GM12878 (cell line): ENCODE measurements around the gene VPS18. TPM values are rescaled to one million over a fixed set of nuclear protein-coding genes. Genes with fewer than 3 reads are reported as not detected.

Source experiments
- ATAC-seq: fragments of 200-7000 bp; cut with Tn5 transposase; 3 replicates; pipeline ENCODE4 v1.9.1; 2020; ENCODE audit warnings: mild to moderate bottlenecking, moderate library complexity
- BruUV-seq: library from RNA; stranded (reverse); fragments of 400-500 nt; replicated peaks from 2 replicates; lab custom pipeline; 2021; lab: Mats Ljungman, UMichigan
- CTCF ChIA-PET: fragments of 300-600 bp; sonication (Branson Sonifier 250); formaldehyde crosslinking; extraction: SDS; loops from one replicate; lab custom pipeline; 2021; ENCODE audit warnings: inconsistent platforms; lab: Yijun Ruan, JAX
- POLR2A ChIA-PET: fragments of 350-600 bp; formaldehyde crosslinking; extraction: SDS; loops from one replicate; lab custom pipeline; 2021; ENCODE audit warnings: inconsistent platforms; lab: Charles Lee
- RAD21 ChIA-PET: fragments of 300-600 bp; sonication (Branson Sonifier 250); formaldehyde crosslinking; loops from one replicate; lab custom pipeline; 2023; ENCODE audit warnings: antibody characterized with exemption; ENCODE audit not compliant: unreplicated experiment; lab: Charles Lee
- SMC1A ChIA-PET: fragments of 300-600 bp; sonication (Branson Sonifier 250); formaldehyde crosslinking; loops from one replicate; lab custom pipeline; 2023; ENCODE audit not compliant: unreplicated experiment, uncharacterized antibody; lab: Charles Lee
- DNase-seq: peaks from one replicate; pipeline ENCODE4 v3.0.0-alpha.2; 2011; ENCODE audit warnings: low read depth, low spot score
- FAIRE-seq: peaks from 3 replicates; lab custom pipeline; 2011; peaks lifted over from hg19 to GRCh38; lab: Jason Lieb, UNC
- H2AFZ ChIP-seq: 2 replicates; pipeline ENCODE4 v1.6.0; 2011; ENCODE audit warnings: low read depth, low read length, control low read depth; ENCODE audit not compliant: control insufficient read depth
- H3K27ac ChIP-seq: 2 replicates; pipeline ENCODE4 v1.5.1; 2011; ENCODE audit warnings: control low read depth; ENCODE audit not compliant: control insufficient read depth, insufficient read depth
- H3K27me3 ChIP-seq, 2 experiments: replicated peaks in 1 of 2; 2 replicates each; pipeline versions ENCODE4 v1.6.0 to v1.6.1; 2011; ENCODE audit warnings: low read length in 1 of 2; ENCODE audit not compliant: control insufficient read depth in 2 of 2, insufficient read depth in 2 of 2
- H3K36me3 ChIP-seq, 2 experiments: 2 replicates each; pipeline ENCODE4 v1.5.1; 2011; ENCODE audit warnings: low read length in 1 of 2; ENCODE audit not compliant: control insufficient read depth in 2 of 2, insufficient read depth in 2 of 2
- H3K4me1 ChIP-seq: 2 replicates; pipeline ENCODE4 v1.6.1; 2011; ENCODE audit warnings: mild to moderate bottlenecking, low read length, moderate library complexity, mixed read lengths; ENCODE audit not compliant: control insufficient read depth, insufficient read depth
- H3K4me2 ChIP-seq: 2 replicates; pipeline ENCODE4 v1.6.0; 2011; ENCODE audit warnings: control low read depth; ENCODE audit not compliant: control insufficient read depth, insufficient read depth
- H3K4me3 ChIP-seq: fragments of 200-600 bp; sonication (generic); 2 replicates; pipeline ENCODE4 v1.5.1; 2016
- H3K79me2 ChIP-seq: 2 replicates; pipeline ENCODE4 v1.6.0; 2011; ENCODE audit warnings: low read length; ENCODE audit not compliant: control insufficient read depth, insufficient read depth
- H3K9ac ChIP-seq: 2 replicates; pipeline ENCODE4 v1.8.0; 2011; ENCODE audit warnings: low read length, control low read depth, mixed read lengths; ENCODE audit not compliant: control insufficient read depth, insufficient read depth
- H3K9me3 ChIP-seq: replicated peaks from 3 replicates; pipeline ENCODE4 v1.5.1; 2011; ENCODE audit warnings: mild to moderate bottlenecking, low read length; ENCODE audit not compliant: control insufficient read depth, insufficient read depth
- H4K20me1 ChIP-seq: 2 replicates; pipeline ENCODE4 v1.6.0; 2011; ENCODE audit not compliant: control insufficient read depth, insufficient read depth
- BRCA1 ChIP-seq: IDR thresholded peaks from 2 replicates; pipeline ENCODE4 v1.6.1; 2011; ENCODE audit warnings: low read depth, low read length, improper control_type of control experiment
- NR2C2 ChIP-seq: IDR thresholded peaks from 2 replicates; pipeline ENCODE4 v1.6.1; 2011; ENCODE audit warnings: borderline replicate concordance, low read depth; ENCODE audit not compliant: control insufficient read depth, insufficient read length
- NR2F1 ChIP-seq: fragments of 450-650 bp; conservative IDR thresholded peaks from 2 replicates; pipeline ENCODE4 v1.6.1; 2017; ENCODE audit warnings: mild to moderate bottlenecking
- NRF1 ChIP-seq: conservative IDR thresholded peaks from 2 replicates; pipeline ENCODE4 v1.6.1; 2011; ENCODE audit warnings: mild to moderate bottlenecking, low read depth, low read length, improper control_type of control experiment
- POLR2AphosphoS2 ChIP-seq: IDR thresholded peaks from 2 replicates; pipeline ENCODE4 v1.6.1; 2011; ENCODE audit warnings: low read depth, mild to moderate bottlenecking, low read length, improper control_type of control experiment, moderate library complexity
- POLR2AphosphoS5 ChIP-seq: IDR thresholded peaks from 2 replicates; pipeline ENCODE4 v1.6.1; 2011; ENCODE audit warnings: mild to moderate bottlenecking, low read length, inconsistent platforms
- SMAD1 ChIP-seq: fragments of 450-650 bp; IDR thresholded peaks from 2 replicates; pipeline ENCODE4 v1.6.1; 2018; ENCODE audit warnings: mild to moderate bottlenecking, low read depth; ENCODE audit not compliant: partially characterized antibody
- SMARCA5 ChIP-seq: fragments of 450-650 bp; IDR thresholded peaks from 2 replicates; pipeline ENCODE4 v1.6.1; 2017; ENCODE audit warnings: mild to moderate bottlenecking
- TARDBP ChIP-seq: IDR thresholded peaks from 2 replicates; pipeline ENCODE4 v1.6.1; 2016; ENCODE audit warnings: borderline replicate concordance
- whole genome bisulfite sequencing: methylation state at CpG from one replicate; pipeline ENCODE4 v1.1.6; 2016; ENCODE audit warnings: low lambda C conversion rate; ENCODE audit not compliant: insufficient replicate concordance, insufficient coverage; ENCODE audit errors: missing lambda C conversion rate; 5-methylcytosine and 5-hydroxymethylcytosine counted together
- in situ Hi-C: fragments of 300-500 bp; cut with MboI; formaldehyde crosslinking; loops from 9 replicates; pipeline ENCODE4 v1.14.3; 2018; ENCODE audit warnings: mixed read lengths
- intact Hi-C: fragments of 100-400 bp; cut with micrococcal nuclease; formaldehyde crosslinking; loops from one replicate; pipeline ENCODE4 v1.14.2; 2022; ENCODE audit not compliant: unreplicated experiment
- polyA plus RNA-seq, 11 experiments: library from polyadenylated mRNA; depleted of rRNA in 4 of 11; unstranded in 6 of 11; stranded (reverse) in 5 of 11; fragments of >200 nt; fragmentation: Nextera tagmentation in 4 of 11; fragmentation: Illumina TruSeq in 1 of 11; extraction: Ambion mirVana in 4 of 11; extraction: Trizol in 1 of 11; gene quantifications; 1 replicate in 1 of 11; 2 replicates in 10 of 11; pipeline versions ENCODE4 v1.2.1 to v1.2.3, GENCODE V29; 2011 to 2016; ENCODE audit warnings: inconsistent platforms in 2 of 11, missing spikeins in 2 of 11, low read depth in 1 of 11
- total RNA-seq, 4 experiments: library from RNA; depleted of rRNA in 3 of 4; stranded (reverse); fragments of >200 nt in 3 of 4; fragmentation: Illumina TruSeq in 1 of 4; extraction: Trizol in 1 of 4; gene quantifications; 2 replicates each; pipeline versions ENCODE4 v1.2.1 to v1.2.3, GENCODE V29; 2013 to 2021
- TF ChIP-seq, protein P1 (sequence below): IDR thresholded peaks from 2 replicates; pipeline ENCODE4 v1.6.1; 2012; ENCODE audit warnings: mild to moderate bottlenecking, low read depth, low read length
- TF ChIP-seq, protein P2 (sequence below): fragments of 450-650 bp; IDR thresholded peaks from 2 replicates; pipeline ENCODE4 v1.6.1; 2017; ENCODE audit warnings: mild to moderate bottlenecking, moderate library complexity
- TF ChIP-seq, protein P3 (sequence below): fragments of 450-650 bp; IDR thresholded peaks from 2 replicates; pipeline ENCODE4 v1.6.1; 2018; ENCODE audit warnings: mild to moderate bottlenecking, low read depth, moderate library complexity; ENCODE audit not compliant: partially characterized antibody

The VPS18 gene
- total and polyA plus RNA-seq, 10 of the 15 experiments (the other 5 are each of a cell fraction or from before 2014, with no cell fraction given): 0.71 to 20.4 (median 10.6) TPM

DNA sequence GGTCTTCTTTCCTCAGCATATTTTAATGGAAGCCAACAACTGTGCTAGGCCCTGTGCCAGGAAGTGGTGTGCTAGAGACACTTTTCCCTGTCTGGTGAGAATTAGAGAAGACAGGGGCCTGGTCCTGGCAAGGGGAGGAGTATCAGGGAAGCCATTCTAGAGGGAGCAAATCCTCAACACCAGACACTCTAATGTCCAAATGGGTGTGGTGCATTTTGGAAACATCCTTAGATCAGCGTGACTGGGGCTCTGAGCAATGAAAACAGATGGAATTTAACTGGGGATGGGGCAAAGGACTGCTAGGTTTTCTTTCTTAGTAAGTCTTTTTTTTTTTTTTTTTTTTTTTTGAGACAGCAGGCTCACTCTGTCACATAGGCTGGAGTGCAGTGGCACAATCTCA lies 7.7 kb upstream of the VPS18 start:
- POLR2A ChIA-PET: interaction anchor here (0.6 to 3.9 kb wide), 3 partner anchors 14 to 26 kb away, joined by 7 to 86 read pairs (median 8); partner anchors contain the start of gene RHOV
- Histone ChIP-seq H3K9ac (no peak overlapping the region), H3K9me3 (no peaks in the 10 kb centered on the region; the same call in 2 of the 3 replicates), H3K36me3 (no peaks in the 10 kb centered on the region), H3K27ac (no peak overlapping the region), H3K4me3 (no peak overlapping the region), H2AFZ (no peak overlapping the region), H4K20me1 (no peaks in the 10 kb centered on the region), H3K79me2 (no peaks in the 10 kb centered on the region), H3K27me3 (no peaks in the 10 kb centered on the region), H3K4me2 (no peak overlapping the region), H3K4me1 (peaks cover 17% of the 10 kb centered on the region)
- no TSS peak for BruUV-seq
- intact Hi-C loops (no loop called here), in situ Hi-C loops (no loop called here)
- RAD21 ChIA-PET: interaction anchor here (14.9 kb wide), 1 partner anchor 11 kb away, joined by 551 read pairs; the partner anchor contains the start of gene RHOV
- 50% methylated on average over 1 of the region's 1 CpG for WGBS
- CTCF ChIA-PET: interaction anchor here (1.6 kb wide), 1 partner anchor 39 kb away, joined by 3 read pairs; no protein-coding TSS in a partner anchor
- TF ChIP-seq, protein P1, sequence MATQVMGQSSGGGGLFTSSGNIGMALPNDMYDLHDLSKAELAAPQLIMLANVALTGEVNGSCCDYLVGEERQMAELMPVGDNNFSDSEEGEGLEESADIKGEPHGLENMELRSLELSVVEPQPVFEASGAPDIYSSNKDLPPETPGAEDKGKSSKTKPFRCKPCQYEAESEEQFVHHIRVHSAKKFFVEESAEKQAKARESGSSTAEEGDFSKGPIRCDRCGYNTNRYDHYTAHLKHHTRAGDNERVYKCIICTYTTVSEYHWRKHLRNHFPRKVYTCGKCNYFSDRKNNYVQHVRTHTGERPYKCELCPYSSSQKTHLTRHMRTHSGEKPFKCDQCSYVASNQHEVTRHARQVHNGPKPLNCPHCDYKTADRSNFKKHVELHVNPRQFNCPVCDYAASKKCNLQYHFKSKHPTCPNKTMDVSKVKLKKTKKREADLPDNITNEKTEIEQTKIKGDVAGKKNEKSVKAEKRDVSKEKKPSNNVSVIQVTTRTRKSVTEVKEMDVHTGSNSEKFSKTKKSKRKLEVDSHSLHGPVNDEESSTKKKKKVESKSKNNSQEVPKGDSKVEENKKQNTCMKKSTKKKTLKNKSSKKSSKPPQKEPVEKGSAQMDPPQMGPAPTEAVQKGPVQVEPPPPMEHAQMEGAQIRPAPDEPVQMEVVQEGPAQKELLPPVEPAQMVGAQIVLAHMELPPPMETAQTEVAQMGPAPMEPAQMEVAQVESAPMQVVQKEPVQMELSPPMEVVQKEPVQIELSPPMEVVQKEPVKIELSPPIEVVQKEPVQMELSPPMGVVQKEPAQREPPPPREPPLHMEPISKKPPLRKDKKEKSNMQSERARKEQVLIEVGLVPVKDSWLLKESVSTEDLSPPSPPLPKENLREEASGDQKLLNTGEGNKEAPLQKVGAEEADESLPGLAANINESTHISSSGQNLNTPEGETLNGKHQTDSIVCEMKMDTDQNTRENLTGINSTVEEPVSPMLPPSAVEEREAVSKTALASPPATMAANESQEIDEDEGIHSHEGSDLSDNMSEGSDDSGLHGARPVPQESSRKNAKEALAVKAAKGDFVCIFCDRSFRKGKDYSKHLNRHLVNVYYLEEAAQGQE: no peak
- TF ChIP-seq, protein P2, sequence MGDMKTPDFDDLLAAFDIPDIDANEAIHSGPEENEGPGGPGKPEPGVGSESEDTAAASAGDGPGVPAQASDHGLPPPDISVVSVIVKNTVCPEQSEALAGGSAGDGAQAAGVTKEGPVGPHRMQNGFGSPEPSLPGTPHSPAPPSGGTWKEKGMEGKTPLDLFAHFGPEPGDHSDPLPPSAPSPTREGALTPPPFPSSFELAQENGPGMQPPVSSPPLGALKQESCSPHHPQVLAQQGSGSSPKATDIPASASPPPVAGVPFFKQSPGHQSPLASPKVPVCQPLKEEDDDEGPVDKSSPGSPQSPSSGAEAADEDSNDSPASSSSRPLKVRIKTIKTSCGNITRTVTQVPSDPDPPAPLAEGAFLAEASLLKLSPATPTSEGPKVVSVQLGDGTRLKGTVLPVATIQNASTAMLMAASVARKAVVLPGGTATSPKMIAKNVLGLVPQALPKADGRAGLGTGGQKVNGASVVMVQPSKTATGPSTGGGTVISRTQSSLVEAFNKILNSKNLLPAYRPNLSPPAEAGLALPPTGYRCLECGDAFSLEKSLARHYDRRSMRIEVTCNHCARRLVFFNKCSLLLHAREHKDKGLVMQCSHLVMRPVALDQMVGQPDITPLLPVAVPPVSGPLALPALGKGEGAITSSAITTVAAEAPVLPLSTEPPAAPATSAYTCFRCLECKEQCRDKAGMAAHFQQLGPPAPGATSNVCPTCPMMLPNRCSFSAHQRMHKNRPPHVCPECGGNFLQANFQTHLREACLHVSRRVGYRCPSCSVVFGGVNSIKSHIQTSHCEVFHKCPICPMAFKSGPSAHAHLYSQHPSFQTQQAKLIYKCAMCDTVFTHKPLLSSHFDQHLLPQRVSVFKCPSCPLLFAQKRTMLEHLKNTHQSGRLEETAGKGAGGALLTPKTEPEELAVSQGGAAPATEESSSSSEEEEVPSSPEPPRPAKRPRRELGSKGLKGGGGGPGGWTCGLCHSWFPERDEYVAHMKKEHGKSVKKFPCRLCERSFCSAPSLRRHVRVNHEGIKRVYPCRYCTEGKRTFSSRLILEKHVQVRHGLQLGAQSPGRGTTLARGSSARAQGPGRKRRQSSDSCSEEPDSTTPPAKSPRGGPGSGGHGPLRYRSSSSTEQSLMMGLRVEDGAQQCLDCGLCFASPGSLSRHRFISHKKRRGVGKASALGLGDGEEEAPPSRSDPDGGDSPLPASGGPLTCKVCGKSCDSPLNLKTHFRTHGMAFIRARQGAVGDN: no peak
- TF ChIP-seq, protein P3, sequence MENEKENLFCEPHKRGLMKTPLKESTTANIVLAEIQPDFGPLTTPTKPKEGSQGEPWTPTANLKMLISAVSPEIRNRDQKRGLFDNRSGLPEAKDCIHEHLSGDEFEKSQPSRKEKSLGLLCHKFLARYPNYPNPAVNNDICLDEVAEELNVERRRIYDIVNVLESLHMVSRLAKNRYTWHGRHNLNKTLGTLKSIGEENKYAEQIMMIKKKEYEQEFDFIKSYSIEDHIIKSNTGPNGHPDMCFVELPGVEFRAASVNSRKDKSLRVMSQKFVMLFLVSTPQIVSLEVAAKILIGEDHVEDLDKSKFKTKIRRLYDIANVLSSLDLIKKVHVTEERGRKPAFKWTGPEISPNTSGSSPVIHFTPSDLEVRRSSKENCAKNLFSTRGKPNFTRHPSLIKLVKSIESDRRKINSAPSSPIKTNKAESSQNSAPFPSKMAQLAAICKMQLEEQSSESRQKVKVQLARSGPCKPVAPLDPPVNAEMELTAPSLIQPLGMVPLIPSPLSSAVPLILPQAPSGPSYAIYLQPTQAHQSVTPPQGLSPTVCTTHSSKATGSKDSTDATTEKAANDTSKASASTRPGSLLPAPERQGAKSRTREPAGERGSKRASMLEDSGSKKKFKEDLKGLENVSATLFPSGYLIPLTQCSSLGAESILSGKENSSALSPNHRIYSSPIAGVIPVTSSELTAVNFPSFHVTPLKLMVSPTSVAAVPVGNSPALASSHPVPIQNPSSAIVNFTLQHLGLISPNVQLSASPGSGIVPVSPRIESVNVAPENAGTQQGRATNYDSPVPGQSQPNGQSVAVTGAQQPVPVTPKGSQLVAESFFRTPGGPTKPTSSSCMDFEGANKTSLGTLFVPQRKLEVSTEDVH: no peak
- TF ChIP-seq SMARCA5: no peak
- no peak for TF ChIP-seq TARDBP
- no peak for TF ChIP-seq NR2F1
- no peak for TF ChIP-seq POLR2AphosphoS2
- no peak for TF ChIP-seq NR2C2
- no peak for TF ChIP-seq POLR2AphosphoS5
- TF ChIP-seq BRCA1: no peak
- no peak for TF ChIP-seq SMAD1
- TF ChIP-seq NRF1: no peak
- no peak for FAIRE-seq
- SMC1A ChIA-PET: interaction anchor here (3.2 to 13.4 kb wide), 2 partner anchors 11 to 28 kb away, joined by 38 to 454 read pairs; partner anchors contain the start of gene RHOV
- DNase-seq: no peak
- no peak for ATAC-seq
